ENCODE data around the gene ATP2C1. TPM values are rescaled to one million over a fixed set of nuclear protein-coding genes. Genes with fewer than 3 reads are reported as not detected.
"Not testable (repeated sequence)": the region's sequence is repeated elsewhere in the genome, so short reads cannot be mapped to it uniquely, and the experiment has no call there.

The ATP2C1 gene
- total RNA-seq, 1 experiment from 2014 or later, result 62.5 TPM

- no peak for DNase-seq (ENCODE audit: low read depth)
Measured at GRCh38 chr3:131038326-131038725, 144.4 kb downstream of the ATP2C1 start.

- not testable (repeated sequence) for DNase-seq (ENCODE audit: low read depth)
Measured at GRCh38 chr3:131042271-131042985, 148.5 kb downstream of the ATP2C1 start.

- DNase-seq (ENCODE audit: low read depth), result no peak
Measured at GRCh38 chr3:131047582-131047981, 153.7 kb downstream of the ATP2C1 start.

GRCh38 chr3:131048030-131048429 is 154.1 kb downstream of the ATP2C1 start:
- no peak for DNase-seq (ENCODE audit: low read depth)

- DNase-seq (ENCODE audit: low read depth), result no peak
Measured at GRCh38 chr3:131050001-131050400, 156.1 kb downstream of the ATP2C1 start.

- DNase-seq (ENCODE audit: low read depth), result peak; percentile 13
Measured at GRCh38 chr3:131053043-131053859, 159.4 kb downstream of the ATP2C1 start.

Other genes starting within 250 kb of the ATP2C1 start
- 42.4 and 56.1 TPM in 2 replicates for gene PIK3R4, start 147.3 kb upstream of the ATP2C1 start, total RNA-seq (2014; rRNA removed; shearing (Covaris generic))
- 11.1 and 11.5 TPM in 2 replicates for gene ASTE1, start 132.7 kb downstream of the ATP2C1 start, total RNA-seq (2014; rRNA removed; shearing (Covaris generic))
- gene NEK11, start 132.8 kb downstream of the ATP2C1 start, total RNA-seq (2014; rRNA removed; shearing (Covaris generic)), result 4.0 and 5.0 TPM in 2 replicates

All from RPMI7951 (cell line).